Measurements from ENCODE around the gene TMEM238L. TPM values are rescaled to one million over a fixed set of nuclear protein-coding genes. Genes with fewer than 3 reads are reported as not detected.
A peak's percentile ranks its signal among the peaks of the same experiment; 100 is the strongest.

The TMEM238L gene
- total RNA-seq, 3 donors from 2014 or later: 47.5 to 122 (median 76.5) TPM

- no peaks in the 10 kb centered on the region for H3K36me3 ChIP-seq (ENCODE audit: low read depth)
- no peak overlapping the region for H3K4me3 ChIP-seq
- no peak for TF ChIP-seq CTCF (IDR thresholded peaks at IDR 0.05)
- peaks cover 4% of the 10 kb centered on the region for H3K4me1 ChIP-seq (ENCODE audit: low read depth)
- intact Hi-C loops (cut with DNase I, micrococcal nuclease): loop anchor here (5.0 to 10.0 kb wide), 4 partner anchors 45 to 195 kb away; no protein-coding TSS in a partner anchor
- H3K9me3 ChIP-seq: no peaks in the 10 kb centered on the region
- DNase-seq (no peak), ATAC-seq (no peak)
Measured at GRCh38 chr17:10842658-10843057, 38.8 kb upstream of the TMEM238L start.

GRCh38 chr17:10838682-10839081, 34.8 kb upstream of the TMEM238L start:
- intact Hi-C loops (cut with DNase I, micrococcal nuclease): no loop called here
- ATAC-seq (no peak), DNase-seq (no peak)
- Histone ChIP-seq H3K4me1 (ENCODE audit: low read depth) (peaks cover 6% of the 10 kb centered on the region), H3K36me3 (ENCODE audit: low read depth) (no peaks in the 10 kb centered on the region), H3K9me3 (no peaks in the 10 kb centered on the region), H3K4me3 (no peak overlapping the region)
- TF ChIP-seq CTCF (IDR thresholded peaks at IDR 0.05): no peak

- H3K9me3 ChIP-seq: no peaks in the 10 kb centered on the region
- H3K4me1 ChIP-seq (ENCODE audit: low read depth): peaks cover 9% of the 10 kb centered on the region
- TF ChIP-seq CTCF (IDR thresholded peaks at IDR 0.05): no peak
- no peaks in the 10 kb centered on the region for H3K36me3 ChIP-seq (ENCODE audit: low read depth)
- ATAC-seq (no peak), DNase-seq (no peak)
- intact Hi-C loops (cut with DNase I, micrococcal nuclease): no loop called here
- H3K4me3 ChIP-seq: no peak within 1 kb of the TSS
Measured at GRCh38 chr17:10837921-10838320, 34.0 kb upstream of the TMEM238L start, which contains the start of gene PIRT. TSS of gene PIRT (minus strand) at chr17:10838087. CDS start at chr17:10825645, 12,442 bp downstream.

- intact Hi-C loops (cut with DNase I, micrococcal nuclease): no loop called here
- no peak overlapping the region for H3K4me3 ChIP-seq
- peak; percentile 72 to 78 (median 74) for DNase-seq
- TF ChIP-seq CTCF (IDR thresholded peaks at IDR 0.05): no peak
- no peaks in the 10 kb centered on the region for H3K36me3 ChIP-seq (ENCODE audit: low read depth)
- H3K4me1 ChIP-seq (ENCODE audit: low read depth): peaks cover 9% of the 10 kb centered on the region
- no peaks in the 10 kb centered on the region for H3K9me3 ChIP-seq
- peak; percentile 70 for ATAC-seq
Measured at GRCh38 chr17:10836966-10837590, 33.2 kb upstream of the TMEM238L start.

GRCh38 chr17:10836145-10836544, 32.2 kb upstream of the TMEM238L start:
- Histone ChIP-seq H3K4me3 (no peak overlapping the region), H3K9me3 (no peaks in the 10 kb centered on the region), H3K4me1 (ENCODE audit: low read depth) (peaks cover 9% of the 10 kb centered on the region), H3K36me3 (ENCODE audit: low read depth) (no peaks in the 10 kb centered on the region)
- no peak for DNase-seq
- intact Hi-C loops (cut with DNase I, micrococcal nuclease): no loop called here
- TF ChIP-seq CTCF (IDR thresholded peaks at IDR 0.05): no peak
- no peak for ATAC-seq
